ENCODE results near the gene RBM23. TPM values are rescaled to one million over a fixed set of nuclear protein-coding genes. Genes with fewer than 3 reads are reported as not detected.
A peak's percentile ranks its signal among the peaks of the same experiment; 100 is the strongest.

Gene RBM23
- total and polyA plus RNA-seq, 2 of the 8 experiments (the other 6 are each of a cell fraction or from before 2014, with no cell fraction given): 41.2 to 43.3 TPM

DNA sequence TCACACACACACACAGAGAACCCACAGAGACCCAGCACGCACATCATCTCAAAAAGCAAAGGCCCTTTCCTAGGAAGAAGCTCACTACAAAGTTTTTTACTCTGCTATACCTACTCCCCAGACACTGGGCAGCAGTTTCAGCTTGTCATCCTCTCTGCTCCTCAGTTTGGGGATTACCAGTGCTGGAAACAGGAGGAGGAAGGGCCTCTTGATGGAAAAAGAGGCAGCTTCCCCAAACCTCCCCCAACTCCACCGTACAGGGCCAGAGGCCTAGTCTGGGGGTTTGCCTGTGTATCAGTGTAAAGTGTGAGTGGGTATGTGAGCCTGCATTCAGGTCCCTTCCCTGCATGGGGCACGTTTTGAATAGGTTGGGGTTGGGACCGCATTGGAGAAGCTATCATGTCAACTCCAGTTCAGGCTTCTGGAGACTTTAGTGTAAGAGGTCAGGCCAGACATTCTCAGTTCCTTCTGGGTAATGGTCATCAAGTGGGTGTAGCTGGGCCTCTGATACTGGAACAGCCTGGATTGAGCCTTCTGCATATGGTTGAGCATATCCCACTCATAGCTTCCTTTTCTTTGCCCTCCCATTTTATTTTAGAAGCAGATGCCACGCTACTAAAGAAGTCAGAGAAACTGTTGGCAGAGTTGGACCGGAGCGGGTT lies 34.7 kb downstream of the RBM23 start:
- H3K9me3 ChIP-seq (ENCODE audit: insufficient read depth in 2 of 2, low read depth in 1 of 2, low read length in 1 of 2): no peaks in the 10 kb centered on the region
- no peaks in the 10 kb centered on the region for H3K36me3 ChIP-seq (ENCODE audit: control insufficient read depth in 2 of 4, insufficient read depth in 4 of 4, low read length in 3 of 4)
- 86% methylated on average over 7 of the region's 7 CpGs; no CpG with 5 or more reads in 1 of the 2 experiments for WGBS, 2 experiments (ENCODE audit: extremely low coverage in 1 of 2, insufficient coverage in 1 of 2, insufficient read length in 1 of 2, insufficient replicate concordance in 2 of 2, low coverage in 1 of 2, low lambda C conversion rate in 2 of 2, missing lambda C conversion rate in 1 of 2)
- peaks cover 0 to 17% (median 11%) of the 10 kb centered on the region in 4 experiments; a peak in 6 of 7 replicates for H3K27me3 ChIP-seq (replicated peaks in 1 of 4; ENCODE audit: control insufficient read depth in 3 of 4, extremely low read depth in 1 of 4, insufficient read depth in 3 of 4, low read length in 3 of 4)
- no peak overlapping the region for H2BK120ac ChIP-seq (replicated peaks; ENCODE audit: low read depth, low read length)
- H3K23ac ChIP-seq (ENCODE audit: insufficient read length): no peak overlapping the region
- FAIRE-seq (no peak), DNase-seq (ENCODE audit: low read depth in 1 of 2, low spot score in 2 of 2) (no peak)
- 0 out of 7 replicates have a peak overlapping the region, but pooled peaks of 1 of the 4 experiments have one; percentile 28 for H3K9ac ChIP-seq (replicated peaks in 1 of 4; ENCODE audit: extremely low read depth in 1 of 4, low read depth in 3 of 4, low read length in 3 of 4)
- H3K4me2 ChIP-seq (ENCODE audit: insufficient read depth in 1 of 2, low read depth in 2 of 2, low read length in 2 of 2): peak overlapping the region; percentile 75; a peak in 3 of 4 replicates
- no peaks in the 10 kb centered on the region for H4K20me1 ChIP-seq (replicated peaks in 1 of 2; ENCODE audit: control insufficient read depth in 1 of 2, insufficient read depth in 2 of 2, low read length in 2 of 2)
- H3K18ac ChIP-seq (ENCODE audit: extremely low read depth, low read length): no peak overlapping the region
- no peak overlapping the region for H3K56ac ChIP-seq (replicated peaks; ENCODE audit: insufficient read length, low read depth, low read length)
- H3K23me2 ChIP-seq (ENCODE audit: low read depth, low read length): peaks cover 14% of the 10 kb centered on the region
- no peak overlapping the region for H4K91ac ChIP-seq (replicated peaks; ENCODE audit: insufficient read length, low read length)
- peak overlapping the region; percentile 72; the same call in 1 of the 2 replicates for H2BK15ac ChIP-seq (ENCODE audit: low read length)
- peak overlapping the region; percentile 99 for H2BK12ac ChIP-seq (ENCODE audit: low read depth, low read length)
- no peak overlapping the region; the same call in 1 of the 2 replicates for H4K8ac ChIP-seq (ENCODE audit: extremely low read depth, insufficient read depth, low read length)
- ChIA-PET CTCF (ENCODE audit: partially characterized antibody) (interaction anchor here (0.8 to 56.0 kb wide), 10 partner anchors 9 to 417 kb away, joined by 3 to 1562 read pairs (median 10); partner anchors contain the start of genes LRP10, MMP14, MRPL52 and SLC7A7), POLR2A (ENCODE audit: partially characterized antibody) (interaction anchor here (1.2 to 7.2 kb wide), 8 partner anchors 10 to 71 kb away, joined by 3 to 54 read pairs (median 19); partner anchors contain the start of genes LRP10, PRMT5 and RBM23)
- no peak overlapping the region for H2AFZ ChIP-seq (ENCODE audit: low read length)
- H4K5ac ChIP-seq (ENCODE audit: insufficient read length, low read depth, low read length): no peak overlapping the region
- peak overlapping the region; percentile 59; the same call in 1 of the 2 replicates for H2AK5ac ChIP-seq (ENCODE audit: low read depth, low read length)
- peaks cover 3% of the 10 kb centered on the region; the same call in 1 of the 2 replicates for H3K79me1 ChIP-seq (ENCODE audit: low read depth, low read length)
- H3K4ac ChIP-seq (replicated peaks; ENCODE audit: insufficient read length, low read depth, low read length): no peak overlapping the region
- H3K4me1 ChIP-seq (replicated peaks in 1 of 4; ENCODE audit: control insufficient read depth in 3 of 4, insufficient read depth in 4 of 4, low read length in 3 of 4): peaks cover 7 to 21% (median 12%) of the 10 kb centered on the region in 4 experiments
- no peak overlapping the region for H3K14ac ChIP-seq (ENCODE audit: insufficient read length)
- H3K4me3 ChIP-seq (ENCODE audit: extremely low read depth in 1 of 4, insufficient read depth in 2 of 4, low read depth in 3 of 4, low read length in 4 of 4): 0 out of 8 replicates have a peak overlapping the region, but pooled peaks of 1 of the 4 experiments have one; percentile 55
- no peak overlapping the region for H3K27ac ChIP-seq (ENCODE audit: low read depth, low read length)
- H2BK5ac ChIP-seq (ENCODE audit: low read depth, low read length): 0 out of 2 replicates have a peak overlapping the region, but pooled peaks have one; percentile 66
- no peak overlapping the region for H2BK20ac ChIP-seq (ENCODE audit: low read length)
- H3K79me2 ChIP-seq (ENCODE audit: control insufficient read depth in 1 of 2, insufficient read depth in 2 of 2, low read length in 2 of 2): no peaks in the 10 kb centered on the region
- TF ChIP-seq BACH1 (IDR thresholded peaks at IDR 0.05; ENCODE audit: low read length) (no peak), RNF2 (IDR thresholded peaks at IDR 0.05; ENCODE audit: borderline replicate concordance, low read depth, low read length, missing control alignments, poor library complexity, severe bottlenecking) (no peak), TCF12 (IDR thresholded peaks at IDR 0.05; ENCODE audit: low read depth, low read length) (no peak), NRF1 (IDR thresholded peaks at IDR 0.05; ENCODE audit: low read depth, low read length) (no peak), NANOG (IDR thresholded peaks at IDR 0.05; ENCODE audit: insufficient read depth, low read depth, low read length, poor library complexity, severe bottlenecking) (no peak), CTCF (IDR thresholded peaks at IDR 0.05; ENCODE audit: control extremely low read depth in 1 of 3, insufficient read depth in 1 of 3, low read depth in 1 of 3, low read length in 3 of 3) (no peak), KDM1A (IDR thresholded peaks at IDR 0.05; ENCODE audit: borderline replicate concordance, low read length) (no peak), RAD21 (IDR thresholded peaks at IDR 0.05 in 1 of 2, conservative IDR thresholded peaks at IDR 0.05 in 1 of 2; ENCODE audit: low read depth in 2 of 2, low read length in 2 of 2) (no peak)
